Measurements from ENCODE around the gene DGKI. TPM values are rescaled to one million over a fixed set of nuclear protein-coding genes. Genes with fewer than 3 reads are reported as not detected.

Gene DGKI
- total and polyA plus RNA-seq, 4 donors, result 0.03 to 1.5 (median 0.33) TPM

DNA sequence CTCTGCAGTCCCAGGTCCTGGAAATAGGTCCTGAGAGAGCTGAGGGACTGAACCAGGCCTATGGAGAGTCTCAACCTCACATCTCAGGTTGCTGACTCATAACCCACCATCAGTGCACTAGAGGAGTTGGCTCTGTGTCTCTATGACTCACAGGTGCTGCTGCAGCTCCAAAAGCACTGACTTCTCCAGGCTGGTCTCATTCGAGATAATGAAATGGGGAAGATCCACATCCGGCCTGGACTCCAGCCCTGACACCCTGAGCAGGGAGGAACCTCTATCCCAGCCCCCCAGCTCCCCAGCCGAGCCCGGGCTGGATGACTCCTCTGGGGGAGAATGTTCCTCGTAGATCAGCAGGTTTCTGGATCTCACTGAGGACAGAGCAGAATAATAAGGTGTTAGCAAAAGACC is 35.5 kb upstream of the DGKI start:
- no peak for DNase-seq
- TF ChIP-seq, protein P1, sequence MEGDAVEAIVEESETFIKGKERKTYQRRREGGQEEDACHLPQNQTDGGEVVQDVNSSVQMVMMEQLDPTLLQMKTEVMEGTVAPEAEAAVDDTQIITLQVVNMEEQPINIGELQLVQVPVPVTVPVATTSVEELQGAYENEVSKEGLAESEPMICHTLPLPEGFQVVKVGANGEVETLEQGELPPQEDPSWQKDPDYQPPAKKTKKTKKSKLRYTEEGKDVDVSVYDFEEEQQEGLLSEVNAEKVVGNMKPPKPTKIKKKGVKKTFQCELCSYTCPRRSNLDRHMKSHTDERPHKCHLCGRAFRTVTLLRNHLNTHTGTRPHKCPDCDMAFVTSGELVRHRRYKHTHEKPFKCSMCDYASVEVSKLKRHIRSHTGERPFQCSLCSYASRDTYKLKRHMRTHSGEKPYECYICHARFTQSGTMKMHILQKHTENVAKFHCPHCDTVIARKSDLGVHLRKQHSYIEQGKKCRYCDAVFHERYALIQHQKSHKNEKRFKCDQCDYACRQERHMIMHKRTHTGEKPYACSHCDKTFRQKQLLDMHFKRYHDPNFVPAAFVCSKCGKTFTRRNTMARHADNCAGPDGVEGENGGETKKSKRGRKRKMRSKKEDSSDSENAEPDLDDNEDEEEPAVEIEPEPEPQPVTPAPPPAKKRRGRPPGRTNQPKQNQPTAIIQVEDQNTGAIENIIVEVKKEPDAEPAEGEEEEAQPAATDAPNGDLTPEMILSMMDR (IDR thresholded peaks at IDR 0.05; ENCODE audit: control extremely low read depth, extremely low read depth), result no peak
- H3K27ac ChIP-seq (ENCODE audit: low read depth in 1 of 2, low read length in 1 of 2), result no peak overlapping the region
- ATAC-seq (ENCODE audit: insufficient read depth, low FRiP score), result peak; percentile 69
- H3K9me3 ChIP-seq (ENCODE audit: control insufficient read depth in 4 of 4, insufficient read depth in 3 of 4, low read length in 3 of 4), result peaks cover 0 to 5% (median 2%) of the 10 kb centered on the region in 4 donors
- WGBS, 2 donors, result 86 to 100% methylated on average over 5 of the region's 5 CpGs
- peaks cover 2 to 18% (median 6%) of the 10 kb centered on the region in 5 donors for H3K4me1 ChIP-seq (ENCODE audit: control insufficient read depth in 5 of 5, insufficient read depth in 5 of 5, low read length in 5 of 5)
- no peak overlapping the region for H3K9ac ChIP-seq (ENCODE audit: insufficient read depth in 1 of 2, low read length in 2 of 2)
- no peaks in the 10 kb centered on the region for H3K27me3 ChIP-seq (ENCODE audit: control insufficient read depth in 3 of 3, insufficient read depth in 3 of 3, low read length in 2 of 3)
- H3K36me3 ChIP-seq (ENCODE audit: control insufficient read depth in 4 of 4, insufficient read depth in 4 of 4, low read length in 4 of 4), result peaks cover 0 to 35% (median 34%) of the 10 kb centered on the region in 4 donors
- no peak overlapping the region for H3K4me3 ChIP-seq

DNA sequence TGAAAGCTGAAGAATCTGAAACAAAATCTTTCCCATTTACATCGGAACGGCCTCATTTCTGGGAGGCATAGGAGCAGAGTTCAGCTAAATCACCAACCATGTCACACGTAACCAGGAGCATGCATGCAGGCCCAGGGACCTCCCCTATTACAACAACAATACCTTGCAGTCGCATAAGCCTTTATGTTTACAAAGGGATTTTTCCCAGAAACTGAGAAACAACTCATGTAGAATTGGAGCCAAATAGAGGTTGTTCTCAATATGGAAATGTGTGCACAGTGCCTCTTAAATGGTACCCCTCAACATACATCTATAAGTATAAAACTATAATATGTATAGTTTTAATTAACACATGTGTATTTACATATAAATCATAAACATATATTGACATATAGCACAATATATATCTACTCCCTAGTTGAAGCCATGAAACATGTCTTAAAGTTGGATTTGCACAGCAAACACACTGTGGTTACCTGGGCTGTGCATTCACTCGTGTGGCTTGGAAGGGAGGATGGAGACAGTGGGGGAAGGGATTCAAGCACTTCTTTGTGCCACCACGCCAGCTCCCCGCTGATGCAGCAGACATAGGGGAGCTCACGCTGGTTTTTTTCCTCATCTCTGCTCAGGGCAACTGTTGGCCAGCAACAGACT is 35.0 kb upstream of the DGKI start:
- no peak for DNase-seq
- TF ChIP-seq, protein P1 (IDR thresholded peaks at IDR 0.05; ENCODE audit: control extremely low read depth, extremely low read depth), result no peak
- no peak overlapping the region for H3K4me3 ChIP-seq
- no peak overlapping the region for H3K27ac ChIP-seq (ENCODE audit: low read depth in 1 of 2, low read length in 1 of 2)
- no peaks in the 10 kb centered on the region for H3K27me3 ChIP-seq (ENCODE audit: control insufficient read depth in 3 of 3, insufficient read depth in 3 of 3, low read length in 2 of 3)
- H3K9ac ChIP-seq (ENCODE audit: insufficient read depth in 1 of 2, low read length in 2 of 2), result no peak overlapping the region
- ATAC-seq (ENCODE audit: insufficient read depth, low FRiP score), result no peak
- WGBS, 2 donors, result 95 to 98% methylated on average over 8 of the region's 8 CpGs
- H3K36me3 ChIP-seq (ENCODE audit: control insufficient read depth in 4 of 4, insufficient read depth in 4 of 4, low read length in 4 of 4), result peaks cover 0 to 36% (median 34%) of the 10 kb centered on the region in 4 donors
- peaks cover 0 to 5% (median 2%) of the 10 kb centered on the region in 4 donors for H3K9me3 ChIP-seq (ENCODE audit: control insufficient read depth in 4 of 4, insufficient read depth in 3 of 4, low read length in 3 of 4)
- peaks cover 2 to 23% (median 6%) of the 10 kb centered on the region in 5 donors for H3K4me1 ChIP-seq (ENCODE audit: control insufficient read depth in 5 of 5, insufficient read depth in 5 of 5, low read length in 5 of 5)

DNA sequence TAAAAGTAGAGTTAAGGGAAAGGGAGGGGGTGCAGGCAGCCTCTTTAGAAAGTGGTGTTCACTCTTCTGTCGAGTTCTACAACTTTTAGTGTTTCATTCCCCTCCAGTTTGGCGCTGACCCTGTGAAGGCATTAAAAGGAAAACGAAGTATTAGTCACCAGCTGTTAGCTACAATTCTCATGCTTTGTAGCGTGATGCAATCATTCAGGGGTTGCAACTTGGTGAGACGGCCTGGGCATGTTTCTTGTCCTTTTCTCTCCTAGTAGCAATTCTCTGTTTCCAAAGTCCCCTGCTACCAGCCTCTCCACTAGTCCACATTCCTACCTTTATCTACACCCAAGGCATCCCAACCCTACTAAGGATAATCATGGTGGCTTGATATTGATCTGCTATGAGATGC is 33.7 kb upstream of the DGKI start:
- no peak overlapping the region for H3K27ac ChIP-seq (ENCODE audit: low read depth in 1 of 2, low read length in 1 of 2)
- peaks cover 2 to 30% (median 11%) of the 10 kb centered on the region in 5 donors for H3K4me1 ChIP-seq (ENCODE audit: control insufficient read depth in 5 of 5, insufficient read depth in 5 of 5, low read length in 5 of 5)
- no peaks in the 10 kb centered on the region for H3K27me3 ChIP-seq (ENCODE audit: control insufficient read depth in 3 of 3, insufficient read depth in 3 of 3, low read length in 2 of 3)
- peaks cover 0 to 43% (median 31%) of the 10 kb centered on the region in 4 donors for H3K36me3 ChIP-seq (ENCODE audit: control insufficient read depth in 4 of 4, insufficient read depth in 4 of 4, low read length in 4 of 4)
- DNase-seq, result no peak
- no peak overlapping the region for H3K9ac ChIP-seq (ENCODE audit: insufficient read depth in 1 of 2, low read length in 2 of 2)
- WGBS, 2 donors, result 67 to 85% methylated on average over 5 of the region's 5 CpGs
- ATAC-seq (ENCODE audit: insufficient read depth, low FRiP score), result no peak
- H3K9me3 ChIP-seq (ENCODE audit: control insufficient read depth in 4 of 4, insufficient read depth in 3 of 4, low read length in 3 of 4), result peaks cover 0 to 5% (median 2%) of the 10 kb centered on the region in 4 donors
- TF ChIP-seq, protein P1 (IDR thresholded peaks at IDR 0.05; ENCODE audit: control extremely low read depth, extremely low read depth), result no peak
- no peak overlapping the region for H3K4me3 ChIP-seq

All from lung (tissue), 12 donors.